Lower leg skin (tissue), 3 donors: Measurements from ENCODE around the gene PDZD2.

Experiments used
- CTCF ChIP-seq, 3 donors: fragments of 450-650 bp; IDR thresholded peaks; one replicate each; pipeline ENCODE4 v1.5.1; 2016; ENCODE audit warnings: antibody characterized with exemption in 3 of 3, mild to moderate bottlenecking in 3 of 3, moderate library complexity in 2 of 3
- POLR2A ChIP-seq, 2 donors: fragments of 450-650 bp; IDR thresholded peaks; one replicate each; pipeline ENCODE4 v1.6.1; 2016 to 2017; ENCODE audit warnings: antibody characterized with exemption in 2 of 2, mild to moderate bottlenecking in 1 of 2, moderate library complexity in 1 of 2

GRCh38 chr5:31620026-31620425 is 18.9 kb upstream of the PDZD2 start:
- TF ChIP-seq CTCF (IDR thresholded peaks at IDR 0.05) = no peak
- TF ChIP-seq POLR2A (IDR thresholded peaks at IDR 0.05) = no peak
